Measurements from ENCODE around the gene CBL.
"Not testable (repeated sequence)": the region's sequence is repeated elsewhere in the genome, so short reads cannot be mapped to it uniquely, and the experiment has no call there.

CBL gene

GRCh38 chr11:119205574-119206510 lies at the start of gene CBL:
TSS of gene CBL (plus strand) at chr11:119206339. CDS start at chr11:119206418, 79 bp downstream.
- DNase-seq = peak; percentile 92 to 96

GRCh38 chr11:119156496-119156895 lies 49.6 kb upstream of the CBL start:
- no peak for DNase-seq

GRCh38 chr11:119157063-119157462 lies 49.1 kb upstream of the CBL start:
- DNase-seq = no peak

- DNase-seq = no peak
Observed at GRCh38 chr11:119158467-119158866, 47.7 kb upstream of the CBL start.

- DNase-seq = no peak
Observed at GRCh38 chr11:119160151-119160550, 46.0 kb upstream of the CBL start.

- DNase-seq = no peak
Observed at GRCh38 chr11:119161871-119162270, 44.3 kb upstream of the CBL start.

GRCh38 chr11:119166368-119167076 lies 39.6 kb upstream of the CBL start:
- no peak for DNase-seq

- DNase-seq = not testable (repeated sequence)
Observed at GRCh38 chr11:119167077-119167458, 39.1 kb upstream of the CBL start.

- no peak for DNase-seq
Observed at GRCh38 chr11:119167933-119168332, 38.2 kb upstream of the CBL start.

GRCh38 chr11:119168471-119169281 lies 37.5 kb upstream of the CBL start, which contains the start of gene NLRX1:
TSS of gene NLRX1 (plus strand) at chr11:119168725. CDS start at chr11:119171404, 2,679 bp downstream.
- DNase-seq = peak; percentile 86 to 87

GRCh38 chr11:119169282-119169719 lies 36.8 kb upstream of the CBL start:
- DNase-seq = peak in 1 of 2 donors; percentile 22

- DNase-seq = no peak
Observed at GRCh38 chr11:119172513-119172912, 33.6 kb upstream of the CBL start.

- no peak for DNase-seq
Observed at GRCh38 chr11:119173453-119173852, 32.7 kb upstream of the CBL start.

- no peak for DNase-seq
Observed at GRCh38 chr11:119175493-119176077, 30.6 kb upstream of the CBL start.

- DNase-seq = no peak
Observed at GRCh38 chr11:119178166-119178680, 27.9 kb upstream of the CBL start.

GRCh38 chr11:119179342-119179741 lies 26.8 kb upstream of the CBL start:
- no peak for DNase-seq

- DNase-seq = no peak
Observed at GRCh38 chr11:119179983-119180382, 26.2 kb upstream of the CBL start.

GRCh38 chr11:119180729-119181676 lies 25.1 kb upstream of the CBL start:
- no peak for DNase-seq

GRCh38 chr11:119181677-119182412 lies 24.3 kb upstream of the CBL start:
- DNase-seq = no peak

- DNase-seq = not testable (repeated sequence)
Observed at GRCh38 chr11:119184399-119184798, 21.7 kb upstream of the CBL start.
